ENCODE measurements around the gene CFAP74.

GRCh38 chr1:1959459-1959839 lies 44.1 kb downstream of the CFAP74 start:
- TF ChIP-seq CTCF (IDR thresholded peaks at IDR 0.05) (no peak), POLR2A (IDR thresholded peaks at IDR 0.05) (no peak)
